GM12801 (cell line): ENCODE results near the gene PIM1.

Experiments
- CTCF ChIP-seq: IDR thresholded peaks from one replicate; pipeline ENCODE4 v1.5.1; 2011; ENCODE audit warnings: control low read depth; ENCODE audit not compliant: insufficient read length; ENCODE audit errors: extremely low read depth

PIM1 gene

GRCh38 chr6:37141281-37142049 lies 28.5 kb upstream of the PIM1 start:
- TF ChIP-seq CTCF: no peak

- TF ChIP-seq CTCF: no peak
Measured at GRCh38 chr6:37142050-37142614, 27.8 kb upstream of the PIM1 start.

GRCh38 chr6:37143585-37143984 lies 26.4 kb upstream of the PIM1 start:
- no peak for TF ChIP-seq CTCF

GRCh38 chr6:37145443-37145842 lies 24.5 kb upstream of the PIM1 start:
- no peak for TF ChIP-seq CTCF

GRCh38 chr6:37146735-37147157 lies 23.2 kb upstream of the PIM1 start:
- TF ChIP-seq CTCF: no peak

GRCh38 chr6:37149745-37150144 lies 20.2 kb upstream of the PIM1 start:
- TF ChIP-seq CTCF: no peak

- no peak for TF ChIP-seq CTCF
Measured at GRCh38 chr6:37150314-37150713, 19.6 kb upstream of the PIM1 start.
